KG1 (cell line): ENCODE data around the gene TM4SF4.
A peak's percentile ranks its signal among the peaks of the same experiment; 100 is the strongest.

ENCODE experiments used
- DNase-seq: peaks from one replicate; lab custom pipeline; 2025; lab: John Stamatoyannopoulos, UW

The TM4SF4 gene

GRCh38 chr3:149455366-149455765 is 19.1 kb upstream of the TM4SF4 start:
- DNase-seq, result no peak

GRCh38 chr3:149455989-149456388 is 18.5 kb upstream of the TM4SF4 start:
- no peak for DNase-seq

GRCh38 chr3:149459491-149460059 is 14.9 kb upstream of the TM4SF4 start:
- DNase-seq, result no peak

- no peak for DNase-seq
Observed at GRCh38 chr3:149460117-149460516, 14.4 kb upstream of the TM4SF4 start.

- DNase-seq, result no peak
Observed at GRCh38 chr3:149462051-149462450, 12.4 kb upstream of the TM4SF4 start.

- no peak for DNase-seq
Observed at GRCh38 chr3:149462581-149463011, 11.9 kb upstream of the TM4SF4 start.

GRCh38 chr3:149463921-149464320 is 10.6 kb upstream of the TM4SF4 start:
- DNase-seq, result no peak

- DNase-seq, result no peak
Observed at GRCh38 chr3:149464542-149465328, 9.8 kb upstream of the TM4SF4 start.

- DNase-seq, result no peak
Observed at GRCh38 chr3:149465351-149465883, 9.1 kb upstream of the TM4SF4 start.

- DNase-seq, result no peak
Observed at GRCh38 chr3:149466192-149466591, 8.3 kb upstream of the TM4SF4 start.

GRCh38 chr3:149468504-149469212 is 5.8 kb upstream of the TM4SF4 start:
- no peak for DNase-seq

GRCh38 chr3:149470381-149470780 is 4.1 kb upstream of the TM4SF4 start:
- no peak for DNase-seq

GRCh38 chr3:149472030-149472797 is 2.3 kb upstream of the TM4SF4 start:
- no peak for DNase-seq

GRCh38 chr3:149473357-149474249 is 894 bp upstream of the TM4SF4 start:
- no peak for DNase-seq

GRCh38 chr3:149475451-149476060 is 1.1 kb downstream of the TM4SF4 start:
- DNase-seq, result no peak

- no peak for DNase-seq
Observed at GRCh38 chr3:149476225-149476624, 1.7 kb downstream of the TM4SF4 start.

GRCh38 chr3:149479621-149480325 is 5.3 kb downstream of the TM4SF4 start:
- DNase-seq, result no peak

GRCh38 chr3:149480326-149481017 is 6.0 kb downstream of the TM4SF4 start:
- peak; percentile 35 for DNase-seq

GRCh38 chr3:149481056-149481455 is 6.6 kb downstream of the TM4SF4 start:
- no peak for DNase-seq
